HL-60 (cell line): Measurements from ENCODE around the gene LRRC31.

Experiments
- DNase-seq, 2 experiments: peaks; one replicate each; pipeline ENCODE4 v3.0.0-alpha.2; 2010 to 2020; ENCODE audit warnings: low read depth in 1 of 2, low spot score in 1 of 2
- H3K27ac ChIP-seq: fragments of 250-450 bp; sonication (Bioruptor Pico); replicated peaks from 2 replicates; pipeline ENCODE4 v1.5.1; 2020; ENCODE audit warnings: mild to moderate bottlenecking, moderate library complexity
- H3K27me3 ChIP-seq: fragments of 250-450 bp; sonication (Bioruptor Pico); 2 replicates; pipeline ENCODE4 v1.5.1; 2021; ENCODE audit warnings: mild to moderate bottlenecking, moderate library complexity; ENCODE audit not compliant: insufficient read depth, poor library complexity, severe bottlenecking
- H3K4me3 ChIP-seq: replicated peaks from 2 replicates; pipeline ENCODE4 v1.5.1; 2011; ENCODE audit warnings: mild to moderate bottlenecking, control low read depth, low read length; ENCODE audit not compliant: insufficient read depth
- GABPA ChIP-seq: IDR thresholded peaks from 2 replicates; pipeline ENCODE4 v1.6.1; 2012; ENCODE audit warnings: low read depth
- POLR2AphosphoS5 ChIP-seq: IDR thresholded peaks from 2 replicates; pipeline ENCODE4 v1.6.1; 2012; ENCODE audit warnings: low read depth
- SPI1 ChIP-seq: IDR thresholded peaks from 2 replicates; pipeline ENCODE4 v1.6.1; 2012; ENCODE audit warnings: low read depth, mild to moderate bottlenecking, borderline replicate concordance
- TF ChIP-seq, protein P1 (sequence below): IDR thresholded peaks from one replicate; pipeline ENCODE4 v1.5.1; 2011; ENCODE audit warnings: low read length, control low read depth, inconsistent platforms; ENCODE audit not compliant: insufficient read depth
- TF ChIP-seq, protein P2 (sequence below): IDR thresholded peaks from 2 replicates; pipeline ENCODE4 v1.6.1; 2012; ENCODE audit warnings: low read depth; ENCODE audit not compliant: insufficient replicate concordance

Gene LRRC31

GRCh38 chr3:169822983-169823382, 46.8 kb downstream of the LRRC31 start:
- no peak overlapping the region for H3K4me3 ChIP-seq
- DNase-seq, result no peak

GRCh38 chr3:169822540-169822939, 47.2 kb downstream of the LRRC31 start:
- no peak for TF ChIP-seq GABPA
- TF ChIP-seq, protein P1, sequence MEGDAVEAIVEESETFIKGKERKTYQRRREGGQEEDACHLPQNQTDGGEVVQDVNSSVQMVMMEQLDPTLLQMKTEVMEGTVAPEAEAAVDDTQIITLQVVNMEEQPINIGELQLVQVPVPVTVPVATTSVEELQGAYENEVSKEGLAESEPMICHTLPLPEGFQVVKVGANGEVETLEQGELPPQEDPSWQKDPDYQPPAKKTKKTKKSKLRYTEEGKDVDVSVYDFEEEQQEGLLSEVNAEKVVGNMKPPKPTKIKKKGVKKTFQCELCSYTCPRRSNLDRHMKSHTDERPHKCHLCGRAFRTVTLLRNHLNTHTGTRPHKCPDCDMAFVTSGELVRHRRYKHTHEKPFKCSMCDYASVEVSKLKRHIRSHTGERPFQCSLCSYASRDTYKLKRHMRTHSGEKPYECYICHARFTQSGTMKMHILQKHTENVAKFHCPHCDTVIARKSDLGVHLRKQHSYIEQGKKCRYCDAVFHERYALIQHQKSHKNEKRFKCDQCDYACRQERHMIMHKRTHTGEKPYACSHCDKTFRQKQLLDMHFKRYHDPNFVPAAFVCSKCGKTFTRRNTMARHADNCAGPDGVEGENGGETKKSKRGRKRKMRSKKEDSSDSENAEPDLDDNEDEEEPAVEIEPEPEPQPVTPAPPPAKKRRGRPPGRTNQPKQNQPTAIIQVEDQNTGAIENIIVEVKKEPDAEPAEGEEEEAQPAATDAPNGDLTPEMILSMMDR, result no peak
- Histone ChIP-seq H3K27ac (no peak overlapping the region), H3K27me3 (no peaks in the 10 kb centered on the region), H3K4me3 (no peak overlapping the region)
- DNase-seq, result no peak

More at GRCh38 chr3:169822983-169823382, 46.8 kb downstream of the LRRC31 start:
- TF ChIP-seq POLR2AphosphoS5 (no peak), SPI1 (no peak)
- TF ChIP-seq, protein P1, result no peak
- Histone ChIP-seq H3K27me3 (no peaks in the 10 kb centered on the region), H3K27ac (no peak overlapping the region)

DNA sequence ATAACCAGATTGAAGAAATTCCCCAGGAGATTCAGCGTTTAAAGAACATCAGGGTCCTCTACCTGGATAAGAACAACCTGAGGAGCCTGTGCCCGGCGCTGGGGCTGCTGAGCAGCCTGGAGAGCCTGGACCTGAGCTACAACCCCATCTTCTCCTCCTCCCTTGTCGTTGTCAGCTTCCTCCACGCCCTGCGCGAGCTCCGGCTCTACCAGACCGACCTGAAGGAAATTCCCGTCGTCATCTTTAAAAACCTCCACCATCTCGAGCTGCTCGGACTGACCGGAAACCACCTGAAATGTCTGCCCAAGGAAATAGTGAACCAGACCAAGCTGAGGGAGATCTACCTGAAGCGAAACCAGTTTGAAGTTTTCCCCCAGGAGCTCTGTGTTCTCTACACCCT, 47.6 kb downstream of the LRRC31 start:
- Histone ChIP-seq H3K4me3 (no peak overlapping the region), H3K27me3 (no peaks in the 10 kb centered on the region), H3K27ac (no peak overlapping the region)
- DNase-seq, result no peak
- TF ChIP-seq GABPA (no peak), POLR2AphosphoS5 (no peak)
- TF ChIP-seq, protein P2, sequence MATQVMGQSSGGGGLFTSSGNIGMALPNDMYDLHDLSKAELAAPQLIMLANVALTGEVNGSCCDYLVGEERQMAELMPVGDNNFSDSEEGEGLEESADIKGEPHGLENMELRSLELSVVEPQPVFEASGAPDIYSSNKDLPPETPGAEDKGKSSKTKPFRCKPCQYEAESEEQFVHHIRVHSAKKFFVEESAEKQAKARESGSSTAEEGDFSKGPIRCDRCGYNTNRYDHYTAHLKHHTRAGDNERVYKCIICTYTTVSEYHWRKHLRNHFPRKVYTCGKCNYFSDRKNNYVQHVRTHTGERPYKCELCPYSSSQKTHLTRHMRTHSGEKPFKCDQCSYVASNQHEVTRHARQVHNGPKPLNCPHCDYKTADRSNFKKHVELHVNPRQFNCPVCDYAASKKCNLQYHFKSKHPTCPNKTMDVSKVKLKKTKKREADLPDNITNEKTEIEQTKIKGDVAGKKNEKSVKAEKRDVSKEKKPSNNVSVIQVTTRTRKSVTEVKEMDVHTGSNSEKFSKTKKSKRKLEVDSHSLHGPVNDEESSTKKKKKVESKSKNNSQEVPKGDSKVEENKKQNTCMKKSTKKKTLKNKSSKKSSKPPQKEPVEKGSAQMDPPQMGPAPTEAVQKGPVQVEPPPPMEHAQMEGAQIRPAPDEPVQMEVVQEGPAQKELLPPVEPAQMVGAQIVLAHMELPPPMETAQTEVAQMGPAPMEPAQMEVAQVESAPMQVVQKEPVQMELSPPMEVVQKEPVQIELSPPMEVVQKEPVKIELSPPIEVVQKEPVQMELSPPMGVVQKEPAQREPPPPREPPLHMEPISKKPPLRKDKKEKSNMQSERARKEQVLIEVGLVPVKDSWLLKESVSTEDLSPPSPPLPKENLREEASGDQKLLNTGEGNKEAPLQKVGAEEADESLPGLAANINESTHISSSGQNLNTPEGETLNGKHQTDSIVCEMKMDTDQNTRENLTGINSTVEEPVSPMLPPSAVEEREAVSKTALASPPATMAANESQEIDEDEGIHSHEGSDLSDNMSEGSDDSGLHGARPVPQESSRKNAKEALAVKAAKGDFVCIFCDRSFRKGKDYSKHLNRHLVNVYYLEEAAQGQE, result no peak
- TF ChIP-seq, protein P1, result no peak

DNA sequence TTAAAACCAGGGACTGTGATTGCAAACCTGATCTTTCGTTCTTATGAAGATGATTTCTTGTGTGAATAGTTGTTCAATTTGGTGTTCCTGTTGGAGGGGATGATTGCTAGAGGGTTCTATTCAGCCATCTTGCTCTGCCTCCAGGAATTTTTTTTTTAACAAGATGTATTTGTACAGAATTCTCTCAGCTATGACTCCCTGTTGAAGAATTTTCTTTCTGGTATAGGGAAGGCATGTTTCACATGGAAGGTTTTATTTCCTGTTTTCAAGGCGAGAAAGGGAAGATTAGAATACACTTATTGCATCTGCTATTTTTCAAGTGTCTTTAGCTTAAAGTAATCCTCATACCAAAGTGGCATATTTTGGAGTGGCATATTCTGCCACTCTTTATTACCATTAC, 51.4 kb downstream of the LRRC31 start:
- no peaks in the 10 kb centered on the region for H3K27me3 ChIP-seq
- no peak overlapping the region for H3K4me3 ChIP-seq
- TF ChIP-seq, protein P2, result no peak
- TF ChIP-seq, protein P1, result no peak
- TF ChIP-seq SPI1, result no peak
- no peak for TF ChIP-seq POLR2AphosphoS5
- no peak for TF ChIP-seq GABPA
- DNase-seq, result no peak
- no peak overlapping the region for H3K27ac ChIP-seq
